Measurements from ENCODE around the gene CAMK1G.

Gene CAMK1G

GRCh38 chr1:209542585-209542984 lies 40.9 kb upstream of the CAMK1G start:
- Histone ChIP-seq H3K4me1 (ENCODE audit: control insufficient read depth in 1 of 2, insufficient read depth in 1 of 2, low read depth in 1 of 2, low read length in 1 of 2) (no peaks in the 10 kb centered on the region), H3K36me3 (no peaks in the 10 kb centered on the region), H3K9me3 (no peaks in the 10 kb centered on the region), H3K27me3 (peaks cover 44% of the 10 kb centered on the region), H3K4me3 (ENCODE audit: low read depth in 1 of 2, low read length in 1 of 2) (no peak overlapping the region), H3K27ac (no peak overlapping the region)
- no peak for TF ChIP-seq CTCF (IDR thresholded peaks at IDR 0.05)

- TF ChIP-seq CTCF (IDR thresholded peaks at IDR 0.05) = no peak
- H3K36me3 ChIP-seq = no peaks in the 10 kb centered on the region
- H3K27ac ChIP-seq = no peak overlapping the region
Measured at GRCh38 chr1:209544098-209544497, 39.4 kb upstream of the CAMK1G start.

GRCh38 chr1:209545423-209545822 lies 38.1 kb upstream of the CAMK1G start:
- Histone ChIP-seq H3K27me3 (peaks cover 26% of the 10 kb centered on the region), H3K36me3 (no peaks in the 10 kb centered on the region), H3K4me3 (ENCODE audit: low read depth in 1 of 2, low read length in 1 of 2) (no peak overlapping the region), H3K27ac (no peak overlapping the region), H3K9me3 (no peaks in the 10 kb centered on the region), H3K4me1 (ENCODE audit: control insufficient read depth in 1 of 2, insufficient read depth in 1 of 2, low read depth in 1 of 2, low read length in 1 of 2) (no peaks in the 10 kb centered on the region)
- no peak for TF ChIP-seq CTCF (IDR thresholded peaks at IDR 0.05)

More at GRCh38 chr1:209544098-209544497, 39.4 kb upstream of the CAMK1G start:
- Histone ChIP-seq H3K4me3 (ENCODE audit: low read depth in 1 of 2, low read length in 1 of 2) (no peak overlapping the region), H3K4me1 (ENCODE audit: control insufficient read depth in 1 of 2, insufficient read depth in 1 of 2, low read depth in 1 of 2, low read length in 1 of 2) (no peaks in the 10 kb centered on the region), H3K9me3 (no peaks in the 10 kb centered on the region), H3K27me3 (peaks cover 30% of the 10 kb centered on the region)

DNA sequence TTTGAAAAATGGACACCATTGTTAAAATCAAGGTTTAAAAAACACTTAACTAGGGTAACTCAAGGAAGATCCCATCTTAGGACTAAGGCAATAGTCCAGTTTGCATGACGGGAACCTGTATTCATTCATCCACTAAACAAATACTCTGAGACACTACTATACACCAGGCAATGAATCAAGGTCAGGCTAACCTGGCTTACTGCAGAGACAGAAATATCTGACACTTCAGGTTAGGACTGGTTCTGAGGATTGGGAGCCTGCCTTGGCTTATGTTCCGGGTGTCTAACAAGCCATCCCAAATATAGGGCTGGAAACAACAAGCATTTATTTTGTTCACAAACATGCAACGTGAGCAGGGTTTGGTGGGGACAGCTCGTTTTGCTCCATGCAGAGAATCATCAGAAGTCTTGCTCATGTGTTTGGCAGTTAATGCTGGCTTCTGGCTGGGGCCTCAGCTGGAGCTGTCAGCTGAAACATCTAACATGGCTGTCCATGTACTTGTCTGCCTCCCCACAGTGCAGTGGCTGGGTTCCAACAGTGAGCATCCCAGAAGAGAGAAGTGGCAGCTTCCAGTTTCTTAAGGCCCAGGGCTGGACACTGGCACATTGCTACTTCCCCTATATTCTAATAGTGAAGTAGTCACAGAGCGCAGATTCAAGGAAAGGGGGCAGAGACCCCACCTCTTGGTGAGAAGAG lies 37.0 kb upstream of the CAMK1G start:
- no peak overlapping the region for H3K27ac ChIP-seq
- TF ChIP-seq CTCF (IDR thresholded peaks at IDR 0.05) = no peak
- peaks cover 16% of the 10 kb centered on the region for H3K27me3 ChIP-seq
- H3K9me3 ChIP-seq = no peaks in the 10 kb centered on the region
- no peak overlapping the region for H3K4me3 ChIP-seq (ENCODE audit: low read depth in 1 of 2, low read length in 1 of 2)
- H3K4me1 ChIP-seq (ENCODE audit: control insufficient read depth in 1 of 2, insufficient read depth in 1 of 2, low read depth in 1 of 2, low read length in 1 of 2) = no peaks in the 10 kb centered on the region
- no peaks in the 10 kb centered on the region for H3K36me3 ChIP-seq

DNA sequence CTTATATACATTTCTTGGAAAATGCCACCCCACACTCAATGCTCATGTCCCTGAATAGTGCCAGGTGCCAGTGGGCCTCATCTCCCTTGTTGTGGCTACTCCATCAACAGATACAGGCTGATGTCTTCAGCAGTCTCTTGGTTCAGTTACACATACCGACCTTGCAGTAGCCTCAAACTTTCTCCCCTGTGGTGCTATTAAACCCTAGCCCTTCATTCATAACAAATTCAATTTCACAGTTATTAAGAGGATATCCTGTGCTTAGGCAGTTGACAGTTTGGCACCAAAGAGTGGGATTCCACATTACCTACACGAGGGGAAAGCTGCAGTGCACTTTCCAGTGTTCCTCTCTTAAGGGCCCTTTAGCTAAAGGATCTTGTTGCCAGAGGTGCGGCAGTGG lies 35.9 kb upstream of the CAMK1G start:
- no peaks in the 10 kb centered on the region for H3K9me3 ChIP-seq
- no peak for TF ChIP-seq CTCF (IDR thresholded peaks at IDR 0.05)

More for the DNA sequence above, 35.9 kb upstream of the CAMK1G start:
- no peak overlapping the region for H3K4me3 ChIP-seq (ENCODE audit: low read depth in 1 of 2, low read length in 1 of 2)
- no peaks in the 10 kb centered on the region for H3K4me1 ChIP-seq (ENCODE audit: control insufficient read depth in 1 of 2, insufficient read depth in 1 of 2, low read depth in 1 of 2, low read length in 1 of 2)
- H3K27ac ChIP-seq = no peak overlapping the region
- peaks cover 17% of the 10 kb centered on the region for H3K27me3 ChIP-seq
- H3K36me3 ChIP-seq = no peaks in the 10 kb centered on the region
